Body of pancreas (tissue), 4 donors: Measurements from ENCODE around the gene ADK.

Experiments
- POLR2A ChIP-seq, 3 donors: fragments of 450-650 bp; IDR thresholded peaks; one replicate each; pipeline ENCODE4 v1.6.1; 2016; ENCODE audit warnings: antibody characterized with exemption in 3 of 3, mild to moderate bottlenecking in 2 of 3
- TF ChIP-seq, protein P1 (sequence below), 7 experiments: fragments of 450-650 bp in 4 of 7; fragments of 200-600 bp in 3 of 7; sonication (generic) in 3 of 7; IDR thresholded peaks; one replicate each; pipeline ENCODE4 v1.5.1; 2016 to 2019; ENCODE audit warnings: antibody characterized with exemption in 7 of 7

DNA sequence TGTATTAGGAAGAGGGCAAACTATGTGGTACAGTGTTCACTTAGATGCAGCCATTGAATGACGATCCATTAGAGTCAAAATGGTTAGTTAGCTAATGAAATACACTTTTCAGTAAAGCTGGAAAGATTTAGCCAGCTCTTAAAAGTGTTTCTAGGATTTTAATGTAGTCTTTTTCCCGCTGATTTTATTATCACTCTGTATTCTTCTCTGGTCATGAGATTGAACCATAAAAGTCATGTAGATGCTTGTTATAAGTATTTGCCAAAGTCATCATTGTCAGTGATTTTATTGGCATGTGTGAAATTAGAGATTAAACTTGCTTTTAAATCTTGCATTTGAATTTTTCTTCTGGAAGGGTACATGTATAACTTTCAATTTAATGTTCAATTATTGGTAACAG lies 93.8 kb downstream of the ADK start:
- TF ChIP-seq, protein P1, sequence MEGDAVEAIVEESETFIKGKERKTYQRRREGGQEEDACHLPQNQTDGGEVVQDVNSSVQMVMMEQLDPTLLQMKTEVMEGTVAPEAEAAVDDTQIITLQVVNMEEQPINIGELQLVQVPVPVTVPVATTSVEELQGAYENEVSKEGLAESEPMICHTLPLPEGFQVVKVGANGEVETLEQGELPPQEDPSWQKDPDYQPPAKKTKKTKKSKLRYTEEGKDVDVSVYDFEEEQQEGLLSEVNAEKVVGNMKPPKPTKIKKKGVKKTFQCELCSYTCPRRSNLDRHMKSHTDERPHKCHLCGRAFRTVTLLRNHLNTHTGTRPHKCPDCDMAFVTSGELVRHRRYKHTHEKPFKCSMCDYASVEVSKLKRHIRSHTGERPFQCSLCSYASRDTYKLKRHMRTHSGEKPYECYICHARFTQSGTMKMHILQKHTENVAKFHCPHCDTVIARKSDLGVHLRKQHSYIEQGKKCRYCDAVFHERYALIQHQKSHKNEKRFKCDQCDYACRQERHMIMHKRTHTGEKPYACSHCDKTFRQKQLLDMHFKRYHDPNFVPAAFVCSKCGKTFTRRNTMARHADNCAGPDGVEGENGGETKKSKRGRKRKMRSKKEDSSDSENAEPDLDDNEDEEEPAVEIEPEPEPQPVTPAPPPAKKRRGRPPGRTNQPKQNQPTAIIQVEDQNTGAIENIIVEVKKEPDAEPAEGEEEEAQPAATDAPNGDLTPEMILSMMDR (IDR thresholded peaks at IDR 0.05): no peak
- TF ChIP-seq POLR2A (IDR thresholded peaks at IDR 0.05): no peak
